ENCODE results near the gene NAA10. TPM values are rescaled to one million over a fixed set of nuclear protein-coding genes. Genes with fewer than 3 reads are reported as not detected.
A peak's percentile ranks its signal among the peaks of the same experiment; 100 is the strongest.

NAA10 gene
- polyA plus RNA-seq, 1 donor from 2014 or later, result 117 TPM

GRCh38 chrX:153968255-153968654 is 33.4 kb upstream of the NAA10 start:
- Histone ChIP-seq H3F3A (ENCODE audit: insufficient read depth, low read length, poor library complexity, severe bottlenecking) (no peaks in the 10 kb centered on the region), H3K36me3 (ENCODE audit: insufficient read depth, low read length) (no peaks in the 10 kb centered on the region), H3K4me2 (ENCODE audit: low read length) (peak overlapping the region; percentile 55), H2AFZ (ENCODE audit: low read depth, low read length) (no peak overlapping the region), H4K20me1 (ENCODE audit: insufficient read depth) (no peaks in the 10 kb centered on the region), H3K27ac (ENCODE audit: low read length) (peak overlapping the region; percentile 98), H3K27me3 (ENCODE audit: insufficient read depth, low read depth, low read length) (no peaks in the 10 kb centered on the region), H3K9me3 (ENCODE audit: low read length) (no peaks in the 10 kb centered on the region), H3K79me2 (replicated peaks; ENCODE audit: insufficient read depth, low read length) (peaks cover 33% of the 10 kb centered on the region), H3K9me2 (ENCODE audit: insufficient read depth, low read length) (no peaks in the 10 kb centered on the region), H3K4me3 (ENCODE audit: low read length) (peak overlapping the region; percentile 85), H3K9ac (ENCODE audit: low read length) (peak overlapping the region; percentile 98)
- TF ChIP-seq CTCF (IDR thresholded peaks at IDR 0.05; ENCODE audit: poor library complexity, severe bottlenecking), result no peak
- TF ChIP-seq RAD21 (conservative IDR thresholded peaks at IDR 0.05), result no peak
- TF ChIP-seq MXI1 (conservative IDR thresholded peaks at IDR 0.05; ENCODE audit: poor library complexity, severe bottlenecking), result no peak
- TF ChIP-seq TAF1 (IDR thresholded peaks at IDR 0.05; ENCODE audit: low read depth), result no peak
- TF ChIP-seq REST (IDR thresholded peaks at IDR 0.05; ENCODE audit: borderline replicate concordance), result no peak
- TF ChIP-seq POLR2AphosphoS5 (IDR thresholded peaks at IDR 0.05), result no peak
- TF ChIP-seq EZH2 (IDR thresholded peaks at IDR 0.05; ENCODE audit: borderline replicate concordance, insufficient read depth, low read length, poor library complexity, severe bottlenecking), result no peak
- no peak for TF ChIP-seq EP300 (conservative IDR thresholded peaks at IDR 0.05; ENCODE audit: poor library complexity, severe bottlenecking)
- no peak for TF ChIP-seq SMC3 (conservative IDR thresholded peaks at IDR 0.05; ENCODE audit: poor library complexity)

- H2AFZ ChIP-seq (ENCODE audit: low read depth, low read length), result no peak overlapping the region
- H3K9ac ChIP-seq (ENCODE audit: low read length), result peak overlapping the region; percentile 98
- no peaks in the 10 kb centered on the region for H3K9me2 ChIP-seq (ENCODE audit: insufficient read depth, low read length)
- H4K20me1 ChIP-seq (ENCODE audit: insufficient read depth), result no peaks in the 10 kb centered on the region
- H3K4me3 ChIP-seq (ENCODE audit: low read length), result peak overlapping the region; percentile 85
- no peaks in the 10 kb centered on the region for H3K27me3 ChIP-seq (ENCODE audit: insufficient read depth, low read depth, low read length)
- no peaks in the 10 kb centered on the region for H3K36me3 ChIP-seq (ENCODE audit: insufficient read depth, low read length)
- peaks cover 33% of the 10 kb centered on the region for H3K79me2 ChIP-seq (replicated peaks; ENCODE audit: insufficient read depth, low read length)
- H3K9me3 ChIP-seq (ENCODE audit: low read length), result no peaks in the 10 kb centered on the region
- H3F3A ChIP-seq (ENCODE audit: insufficient read depth, low read length, poor library complexity, severe bottlenecking), result no peaks in the 10 kb centered on the region
- peak overlapping the region; percentile 98 for H3K27ac ChIP-seq (ENCODE audit: low read length)
- H3K4me2 ChIP-seq (ENCODE audit: low read length), result peak overlapping the region; percentile 55
- TF ChIP-seq RAD21 (conservative IDR thresholded peaks at IDR 0.05) (no peak), REST (IDR thresholded peaks at IDR 0.05; ENCODE audit: borderline replicate concordance) (no peak), EZH2 (IDR thresholded peaks at IDR 0.05; ENCODE audit: borderline replicate concordance, insufficient read depth, low read length, poor library complexity, severe bottlenecking) (no peak), TAF1 (IDR thresholded peaks at IDR 0.05; ENCODE audit: low read depth) (no peak), CTCF (IDR thresholded peaks at IDR 0.05; ENCODE audit: poor library complexity, severe bottlenecking) (no peak), POLR2AphosphoS5 (IDR thresholded peaks at IDR 0.05) (no peak), EP300 (conservative IDR thresholded peaks at IDR 0.05; ENCODE audit: poor library complexity, severe bottlenecking) (no peak), MXI1 (conservative IDR thresholded peaks at IDR 0.05; ENCODE audit: poor library complexity, severe bottlenecking) (no peak)
These were observed 32.8 kb upstream of the NAA10 start for GRCh38 chrX:153967536-153968224.
